Hepatocyte (in vitro differentiated cells): Measurements from ENCODE around the gene SPRR1B. TPM values are rescaled to one million over a fixed set of nuclear protein-coding genes. Genes with fewer than 3 reads are reported as not detected.

Source experiments
- DNase-seq: peaks from one replicate; pipeline ENCODE4 v3.0.0-alpha.2; 2016; ENCODE audit warnings: low spot score
- H2AFZ ChIP-seq: fragments of 200-600 bp; sonication (generic); 2 replicates; pipeline ENCODE4 v1.6.0; 2016; ENCODE audit warnings: antibody characterized with exemption, mild to moderate bottlenecking
- H3K27ac ChIP-seq: fragments of 200-600 bp; sonication (generic); 2 replicates; pipeline ENCODE4 v1.5.1; 2016; ENCODE audit warnings: mild to moderate bottlenecking
- H3K27me3 ChIP-seq: fragments of 200-600 bp; sonication (generic); 2 replicates; pipeline ENCODE4 v1.6.1; 2016
- H3K36me3 ChIP-seq: fragments of 200-600 bp; sonication (generic); replicated peaks from 2 replicates; pipeline ENCODE4 v1.5.1; 2016; ENCODE audit warnings: low read depth; ENCODE audit not compliant: insufficient read depth
- H3K4me1 ChIP-seq: fragments of 200-600 bp; sonication (generic); 2 replicates; pipeline ENCODE4 v1.5.1; 2016; ENCODE audit warnings: mild to moderate bottlenecking, moderate library complexity; ENCODE audit not compliant: insufficient read depth
- H3K4me2 ChIP-seq: fragments of 200-600 bp; sonication (generic); 2 replicates; pipeline ENCODE4 v1.6.0; 2016
- H3K4me3 ChIP-seq: fragments of 200-600 bp; sonication (generic); 2 replicates; pipeline ENCODE4 v1.5.1; 2016; ENCODE audit warnings: mild to moderate bottlenecking
- H3K79me2 ChIP-seq: fragments of 200-600 bp; sonication (generic); 2 replicates; pipeline ENCODE4 v1.6.0; 2017; ENCODE audit warnings: mild to moderate bottlenecking
- H3K9me2 ChIP-seq: fragments of 200-600 bp; sonication (generic); replicated peaks from 2 replicates; pipeline ENCODE4 v1.6.0; 2017; ENCODE audit warnings: mild to moderate bottlenecking; ENCODE audit not compliant: insufficient read depth
- H3K9me3 ChIP-seq: fragments of 200-600 bp; sonication (generic); 2 replicates; pipeline ENCODE4 v1.5.1; 2016; ENCODE audit warnings: low read depth, mild to moderate bottlenecking
- H4K20me1 ChIP-seq: fragments of 200-600 bp; sonication (generic); 2 replicates; pipeline ENCODE4 v1.6.0; 2016; ENCODE audit warnings: mild to moderate bottlenecking; ENCODE audit not compliant: insufficient read depth, poor library complexity, severe bottlenecking
- CTCF ChIP-seq: fragments of 200-600 bp; sonication (generic); IDR thresholded peaks from 2 replicates; pipeline ENCODE4 v1.5.1; 2016; ENCODE audit warnings: antibody characterized with exemption, mild to moderate bottlenecking; ENCODE audit not compliant: poor library complexity
- EZH2 ChIP-seq: fragments of 200-600 bp; sonication (generic); IDR thresholded peaks from 2 replicates; pipeline ENCODE4 v1.6.1; 2016; ENCODE audit warnings: antibody characterized with exemption, mild to moderate bottlenecking, borderline replicate concordance
- EZH2phosphoT487 ChIP-seq: fragments of 200-600 bp; sonication (generic); IDR thresholded peaks from one replicate; pipeline ENCODE4 v1.6.1; 2018; ENCODE audit warnings: antibody characterized with exemption, mild to moderate bottlenecking, low read depth, moderate library complexity; ENCODE audit not compliant: unreplicated experiment, severe bottlenecking
- WGBS: methylation state at CpG from one replicate; pipeline ENCODE4 v1.1.6; 2016; ENCODE audit warnings: low lambda C conversion rate; ENCODE audit errors: missing lambda C conversion rate; 5-methylcytosine and 5-hydroxymethylcytosine counted together
- polyA plus RNA-seq: library from polyadenylated mRNA; unstranded; fragments of >200 nt; fragmentation: Nextera tagmentation; extraction: Ambion mirVana; gene quantifications from 2 replicates; pipeline ENCODE4 v1.2.1, GENCODE V29; 2016
- total RNA-seq: library from RNA; depleted of rRNA; stranded (reverse); fragments of >200 nt; gene quantifications from 2 replicates; pipeline ENCODE4 v1.2.3, GENCODE V29; 2014

Gene SPRR1B
- total and polyA plus RNA-seq, 2 experiments from 2014 or later, result not detected

GRCh38 chr1:152986578-152986977 is 44.4 kb upstream of the SPRR1B start:
- Histone ChIP-seq H4K20me1 (no peaks in the 10 kb centered on the region), H3K4me1 (no peaks in the 10 kb centered on the region), H3K36me3 (no peaks in the 10 kb centered on the region), H3K79me2 (no peaks in the 10 kb centered on the region), H3K9me2 (no peaks in the 10 kb centered on the region), H3K4me3 (no peak overlapping the region), H3K27ac (no peak overlapping the region), H3K9me3 (no peaks in the 10 kb centered on the region), H2AFZ (no peak overlapping the region), H3K4me2 (no peak overlapping the region), H3K27me3 (no peaks in the 10 kb centered on the region)
- TF ChIP-seq CTCF, result no peak
- TF ChIP-seq EZH2, result no peak
- TF ChIP-seq EZH2phosphoT487, result no peak
- DNase-seq, result no peak
- 55% methylated on average over 2 of the region's 2 CpGs for WGBS

- H3K9me2 ChIP-seq, result no peaks in the 10 kb centered on the region
- H3K79me2 ChIP-seq, result no peaks in the 10 kb centered on the region
- H3K27me3 ChIP-seq, result no peaks in the 10 kb centered on the region
- no peak overlapping the region for H3K4me3 ChIP-seq
- H4K20me1 ChIP-seq, result peaks cover 3% of the 10 kb centered on the region
- H3K27ac ChIP-seq, result no peak overlapping the region
- no peaks in the 10 kb centered on the region for H3K9me3 ChIP-seq
- DNase-seq, result no peak
- WGBS, result 57% methylated on average over 6 of the region's 6 CpGs
- H3K4me1 ChIP-seq, result no peaks in the 10 kb centered on the region
- no peaks in the 10 kb centered on the region for H3K36me3 ChIP-seq
- TF ChIP-seq CTCF (no peak), EZH2 (no peak), EZH2phosphoT487 (no peak)
- H3K4me2 ChIP-seq, result no peak overlapping the region
- H2AFZ ChIP-seq, result no peak overlapping the region
Measured at GRCh38 chr1:152993186-152993585, 37.8 kb upstream of the SPRR1B start.

- Histone ChIP-seq H3K4me2 (no peak overlapping the region), H4K20me1 (peaks cover 3% of the 10 kb centered on the region), H2AFZ (no peak overlapping the region), H3K79me2 (no peaks in the 10 kb centered on the region), H3K36me3 (no peaks in the 10 kb centered on the region), H3K4me3 (no peak overlapping the region), H3K27me3 (no peaks in the 10 kb centered on the region), H3K4me1 (no peaks in the 10 kb centered on the region), H3K9me3 (peaks cover 2% of the 10 kb centered on the region), H3K9me2 (no peaks in the 10 kb centered on the region), H3K27ac (no peak overlapping the region)
- WGBS, result 19% methylated on average over 1 of the region's 1 CpG
- TF ChIP-seq EZH2 (no peak), EZH2phosphoT487 (no peak), CTCF (no peak)
- no peak for DNase-seq
Measured at GRCh38 chr1:152995842-152996241, 35.2 kb upstream of the SPRR1B start.
